Naive B cell (primary cell): Measurements from ENCODE around the gene GALNT9. TPM values are rescaled to one million over a fixed set of nuclear protein-coding genes. Genes with fewer than 3 reads are reported as not detected.
A peak's percentile ranks its signal among the peaks of the same experiment; 100 is the strongest.
"Not testable (repeated sequence)": the region's sequence is repeated elsewhere in the genome, so short reads cannot be mapped to it uniquely, and the experiment has no call there.

ENCODE experiments used
- ATAC-seq, 2 donors: fragments of 150-1000 bp; cut with Tn5 transposase; 2 replicates each; pipeline ENCODE4 v1.10.0; 2021; ENCODE audit warnings: low read depth in 2 of 2, mild to moderate bottlenecking in 2 of 2, moderate library complexity in 2 of 2
- DNase-seq: peaks from one replicate; pipeline ENCODE4 v3.0.0; 2022
- H3K27ac Mint-ChIP-seq, 6 donors: one replicate each; pipeline ENCODE4 v1.8.0; 2020 to 2022; ENCODE audit warnings: mild to moderate bottlenecking in 6 of 6, mixed read lengths in 6 of 6, moderate library complexity in 5 of 6, inconsistent platforms in 2 of 6
- H3K27me3 Mint-ChIP-seq, 3 donors: one replicate each; pipeline ENCODE4 v1.8.0; 2021 to 2022; ENCODE audit warnings: mixed read lengths in 3 of 3, mild to moderate bottlenecking in 1 of 3
- H3K36me3 Mint-ChIP-seq, 2 donors: one replicate each; pipeline ENCODE4 v1.8.0; 2020 to 2022; ENCODE audit warnings: mixed read lengths in 2 of 2, inconsistent platforms in 1 of 2, mild to moderate bottlenecking in 1 of 2
- H3K4me1 Mint-ChIP-seq, 3 donors: one replicate each; pipeline ENCODE4 v1.8.0; 2020 to 2022; ENCODE audit warnings: mixed read lengths in 3 of 3, inconsistent platforms in 1 of 3, mild to moderate bottlenecking in 1 of 3, moderate library complexity in 1 of 3
- H3K4me3 Mint-ChIP-seq, 8 donors: one replicate each; pipeline ENCODE4 v1.8.0; 2020 to 2022; ENCODE audit warnings: mild to moderate bottlenecking in 8 of 8, mixed read lengths in 8 of 8, moderate library complexity in 8 of 8, inconsistent platforms in 2 of 8
- H3K9me3 Mint-ChIP-seq, 7 donors: one replicate each; pipeline ENCODE4 v1.8.0; 2020 to 2022; ENCODE audit warnings: mixed read lengths in 7 of 7, mild to moderate bottlenecking in 5 of 7, inconsistent platforms in 2 of 7, moderate library complexity in 1 of 7
- polyA plus RNA-seq, 6 donors: library from polyadenylated mRNA; unstranded; fragments of 300-500 nt; fragmentation: Illumina TruSeq; gene quantifications; one replicate each; pipeline ENCODE4 v1.2.3, GENCODE V29; 2021; ENCODE audit warnings: low read depth in 6 of 6

The GALNT9 gene
- polyA plus RNA-seq, 6 donors from 2014 or later = 0.43 to 3.0 (median 0.74) TPM; not detected in 3

- Mint-ChIP-seq H3K27me3 (peaks cover 10 to 62% (median 42%) of the 10 kb centered on the region in 3 donors), H3K4me3 (no peak overlapping the region), H3K4me1 (no peaks in the 10 kb centered on the region), H3K27ac (peak overlapping the region in 1 of 6 donors; percentile 15), H3K9me3 (peaks cover 0 to 2% (median 0%) of the 10 kb centered on the region in 7 donors), H3K36me3 (no peaks in the 10 kb centered on the region)
- ATAC-seq (no peak), DNase-seq (no peak)
These were observed 53.8 kb downstream of the GALNT9 start for GRCh38 chr12:132275631-132276030.

DNA sequence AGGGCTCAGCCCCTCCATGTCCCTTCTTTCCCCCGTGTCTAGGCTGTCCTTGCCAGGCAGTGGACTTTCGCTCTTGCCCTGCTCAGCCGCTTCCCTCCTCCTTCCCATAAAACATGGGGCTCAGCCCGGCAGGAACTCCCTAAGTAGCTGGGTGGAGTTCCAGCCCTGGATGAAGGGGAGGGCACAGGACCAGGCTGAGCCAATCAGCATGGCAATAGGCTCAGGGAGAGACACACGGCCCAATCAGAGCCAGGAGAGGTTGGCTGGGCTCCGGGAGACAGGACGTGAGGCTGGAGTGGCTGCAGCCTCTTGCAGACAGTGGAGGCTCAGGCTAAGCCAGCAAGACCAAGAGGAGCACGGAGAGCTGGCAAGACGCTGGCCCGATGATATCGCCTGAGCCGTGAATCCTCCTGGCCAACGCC lies 54.3 kb downstream of the GALNT9 start:
- no peaks in the 10 kb centered on the region for H3K36me3 Mint-ChIP-seq
- peak overlapping the region in 1 of 8 donors; percentile 44 for H3K4me3 Mint-ChIP-seq
- H3K27me3 Mint-ChIP-seq = peaks cover 9 to 57% (median 41%) of the 10 kb centered on the region in 3 donors
- ATAC-seq (no peak), DNase-seq (no peak)
- no peak overlapping the region for H3K27ac Mint-ChIP-seq
- peaks cover 0 to 2% (median 0%) of the 10 kb centered on the region in 7 donors for H3K9me3 Mint-ChIP-seq
- no peaks in the 10 kb centered on the region for H3K4me1 Mint-ChIP-seq

- DNase-seq (no peak), ATAC-seq (no peak)
- Mint-ChIP-seq H3K4me1 (no peaks in the 10 kb centered on the region), H3K4me3 (no peak overlapping the region), H3K36me3 (no peaks in the 10 kb centered on the region), H3K9me3 (peaks cover 0 to 2% (median 0%) of the 10 kb centered on the region in 7 donors), H3K27ac (no peak overlapping the region), H3K27me3 (peaks cover 9 to 46% (median 32%) of the 10 kb centered on the region in 3 donors)
These were observed 55.4 kb downstream of the GALNT9 start for GRCh38 chr12:132273992-132274334.

DNA sequence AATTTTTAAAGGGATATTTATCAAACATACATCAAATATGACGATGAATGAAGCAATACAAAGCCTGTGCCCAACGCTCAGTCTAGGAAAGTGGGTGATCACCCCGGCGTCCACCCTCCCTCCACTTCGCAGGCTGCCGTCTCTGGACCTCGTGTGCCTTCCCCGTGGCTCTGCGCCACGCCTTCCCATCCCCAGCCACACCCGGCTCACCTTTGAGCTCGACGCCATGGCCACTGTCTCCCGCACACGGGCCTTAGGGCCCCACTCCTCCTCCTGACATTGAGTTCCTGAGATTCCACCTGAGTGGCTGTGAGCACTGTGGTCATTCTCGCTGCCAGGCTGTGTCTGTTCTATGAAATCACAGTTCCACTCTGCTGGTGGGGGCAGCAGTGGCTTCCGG lies 56.7 kb downstream of the GALNT9 start:
- Mint-ChIP-seq H3K27ac (peak overlapping the region in 1 of 6 donors; percentile 76), H3K36me3 (no peaks in the 10 kb centered on the region), H3K4me1 (no peaks in the 10 kb centered on the region), H3K9me3 (peaks cover 0 to 2% (median 0%) of the 10 kb centered on the region in 7 donors), H3K27me3 (peaks cover 9 to 41% (median 32%) of the 10 kb centered on the region in 3 donors), H3K4me3 (no peak overlapping the region)
- no peak for ATAC-seq
- DNase-seq = no peak

DNA sequence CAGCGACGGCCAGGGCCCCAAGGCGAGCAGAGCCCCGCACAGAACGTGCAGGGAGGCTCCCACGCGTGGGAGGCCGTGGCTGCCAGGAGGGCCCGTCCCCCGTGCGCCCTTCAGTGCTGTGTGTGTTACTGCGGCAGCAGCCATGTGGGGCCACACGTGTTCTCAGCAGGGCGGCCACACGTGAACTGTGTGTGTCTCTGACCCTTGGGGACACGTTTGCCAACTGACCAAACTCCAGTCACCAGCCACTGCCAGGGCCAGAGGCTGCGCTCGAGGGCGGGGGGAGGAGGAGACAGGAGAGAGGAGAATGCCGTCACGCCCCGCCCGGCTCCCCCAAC lies 57.7 kb downstream of the GALNT9 start:
- Mint-ChIP-seq H3K4me1 (no peaks in the 10 kb centered on the region), H3K9me3 (no peaks in the 10 kb centered on the region), H3K27ac (no peak overlapping the region), H3K27me3 (peaks cover 8 to 36% (median 26%) of the 10 kb centered on the region in 3 donors), H3K36me3 (no peaks in the 10 kb centered on the region), H3K4me3 (peak overlapping the region in 1 of 8 donors; percentile 47)
- no peak for ATAC-seq
- DNase-seq = no peak

- no peak for ATAC-seq
- Mint-ChIP-seq H3K9me3 (no peaks in the 10 kb centered on the region), H3K27ac (peak overlapping the region in 2 of 6 donors; percentile 64 to 81)
These were observed 58.2 kb downstream of the GALNT9 start for GRCh38 chr12:132270969-132271754.

DNA sequence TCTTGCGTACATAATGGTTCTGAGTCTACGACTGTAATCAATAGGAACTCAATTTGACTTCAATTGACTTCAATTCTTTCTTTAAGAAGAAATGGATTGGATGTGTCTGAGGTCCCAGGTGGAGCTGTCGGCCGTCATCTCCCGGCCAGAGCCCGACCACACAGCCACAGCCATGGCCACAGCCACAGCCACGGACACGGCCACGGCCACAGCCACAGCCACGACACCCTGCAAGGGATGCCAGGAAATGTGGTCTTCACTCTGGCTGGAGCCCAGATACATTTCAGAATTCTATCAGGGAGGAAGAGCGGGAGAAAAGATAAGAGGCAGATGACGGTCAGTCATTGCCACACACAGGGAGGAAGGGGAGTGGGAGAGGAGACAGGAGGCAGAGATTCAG lies 58.9 kb downstream of the GALNT9 start:
- peaks cover 4 to 35% (median 28%) of the 10 kb centered on the region in 3 donors for H3K27me3 Mint-ChIP-seq
- ATAC-seq = no peak
- no peak overlapping the region for H3K27ac Mint-ChIP-seq
- no peak overlapping the region for H3K4me3 Mint-ChIP-seq
- H3K36me3 Mint-ChIP-seq = no peaks in the 10 kb centered on the region
- DNase-seq = no peak
- H3K4me1 Mint-ChIP-seq = no peaks in the 10 kb centered on the region
- H3K9me3 Mint-ChIP-seq = no peaks in the 10 kb centered on the region

More at GRCh38 chr12:132270969-132271754, 58.2 kb downstream of the GALNT9 start:
- DNase-seq = no peak
- no peak overlapping the region for H3K4me3 Mint-ChIP-seq
- peaks cover 4 to 32% (median 22%) of the 10 kb centered on the region in 3 donors for H3K27me3 Mint-ChIP-seq
- no peaks in the 10 kb centered on the region for H3K36me3 Mint-ChIP-seq
- no peaks in the 10 kb centered on the region for H3K4me1 Mint-ChIP-seq

DNA sequence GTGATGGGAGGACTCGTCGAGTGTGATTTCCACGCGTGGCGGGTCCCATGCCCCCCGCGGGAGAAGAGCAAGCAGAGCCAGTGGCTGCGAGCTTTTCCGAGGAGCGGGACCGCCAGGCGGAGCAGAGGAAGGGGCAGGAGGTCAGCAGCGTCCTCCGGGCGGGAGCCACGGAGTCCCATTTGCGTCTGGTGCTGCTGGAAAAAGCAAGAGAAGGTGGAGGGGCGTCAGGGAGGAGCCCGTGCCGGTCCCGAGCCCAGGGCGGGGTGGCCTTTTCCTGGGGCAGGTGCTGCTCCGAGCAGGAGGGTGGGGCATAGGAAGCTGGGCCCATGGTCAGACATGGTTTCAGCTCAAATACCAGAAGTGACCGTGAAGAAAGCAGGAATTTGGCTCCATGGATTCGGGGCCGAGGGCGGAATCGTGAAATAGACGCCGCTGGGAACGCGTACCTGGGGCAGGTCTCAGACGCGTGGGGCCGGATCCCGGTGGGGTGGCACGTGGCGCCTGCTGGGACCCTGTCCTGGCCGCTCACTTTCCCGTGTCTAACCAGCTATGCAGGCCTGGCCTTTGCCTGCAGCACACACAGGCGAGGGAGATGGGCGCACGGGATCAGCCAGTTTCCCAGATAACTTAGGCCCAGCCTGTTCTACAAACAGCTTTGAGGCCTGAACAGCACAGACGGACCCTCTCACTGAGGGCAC lies 60.0 kb downstream of the GALNT9 start:
- Mint-ChIP-seq H3K27ac (no peak overlapping the region), H3K4me1 (no peaks in the 10 kb centered on the region), H3K27me3 (peaks cover under 1 to 29% (median 21%) of the 10 kb centered on the region in 3 donors), H3K4me3 (no peak overlapping the region), H3K36me3 (no peaks in the 10 kb centered on the region), H3K9me3 (no peaks in the 10 kb centered on the region)
- DNase-seq (no peak), ATAC-seq (no peak)

GRCh38 chr12:132268674-132269073 lies 60.7 kb downstream of the GALNT9 start:
- no peak overlapping the region for H3K4me3 Mint-ChIP-seq
- H3K27me3 Mint-ChIP-seq = peaks cover 0 to 22% (median 21%) of the 10 kb centered on the region in 3 donors
- no peaks in the 10 kb centered on the region for H3K36me3 Mint-ChIP-seq
- no peaks in the 10 kb centered on the region for H3K4me1 Mint-ChIP-seq
- no peak for DNase-seq
- H3K9me3 Mint-ChIP-seq = no peaks in the 10 kb centered on the region
- ATAC-seq = no peak
- H3K27ac Mint-ChIP-seq = peak overlapping the region in 1 of 6 donors; percentile 53

GRCh38 chr12:132267873-132268272 lies 61.5 kb downstream of the GALNT9 start:
- DNase-seq (no peak), ATAC-seq (no peak)
- Mint-ChIP-seq H3K27me3 (peaks cover 0 to 28% (median 18%) of the 10 kb centered on the region in 3 donors), H3K4me1 (peaks cover 0 to 3% (median 0%) of the 10 kb centered on the region in 3 donors), H3K36me3 (no peaks in the 10 kb centered on the region), H3K27ac (no peak overlapping the region), H3K9me3 (no peaks in the 10 kb centered on the region), H3K4me3 (no peak overlapping the region)

DNA sequence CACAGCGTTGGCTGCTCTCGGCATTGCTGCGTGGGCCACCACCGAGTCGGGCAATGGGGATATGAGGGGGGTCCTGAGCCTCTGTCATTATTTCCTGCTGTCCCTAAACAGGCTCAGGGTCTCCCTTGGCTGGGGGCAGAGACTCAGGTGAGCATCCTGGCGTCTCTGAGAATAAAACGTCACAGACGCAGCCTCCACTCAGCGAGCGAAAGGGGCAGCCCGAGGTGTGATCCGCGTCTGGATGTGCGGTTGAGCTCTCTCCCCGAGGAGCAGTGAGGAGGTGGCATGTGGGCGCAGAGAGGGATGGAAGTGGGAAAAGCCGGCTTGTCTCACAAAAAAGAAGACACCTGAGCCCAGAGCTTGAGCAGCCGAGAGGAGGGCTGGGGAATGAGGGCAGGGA lies 62.6 kb downstream of the GALNT9 start:
- no peak for DNase-seq
- no peaks in the 10 kb centered on the region for H3K9me3 Mint-ChIP-seq
- no peak overlapping the region for H3K4me3 Mint-ChIP-seq
- H3K36me3 Mint-ChIP-seq = no peaks in the 10 kb centered on the region
- ATAC-seq = no peak
- peaks cover 0 to 32% (median 16%) of the 10 kb centered on the region in 3 donors for H3K27me3 Mint-ChIP-seq
- H3K27ac Mint-ChIP-seq = peak overlapping the region in 1 of 6 donors; percentile 59
- H3K4me1 Mint-ChIP-seq = peaks cover 0 to 3% (median under 1%) of the 10 kb centered on the region in 3 donors

DNA sequence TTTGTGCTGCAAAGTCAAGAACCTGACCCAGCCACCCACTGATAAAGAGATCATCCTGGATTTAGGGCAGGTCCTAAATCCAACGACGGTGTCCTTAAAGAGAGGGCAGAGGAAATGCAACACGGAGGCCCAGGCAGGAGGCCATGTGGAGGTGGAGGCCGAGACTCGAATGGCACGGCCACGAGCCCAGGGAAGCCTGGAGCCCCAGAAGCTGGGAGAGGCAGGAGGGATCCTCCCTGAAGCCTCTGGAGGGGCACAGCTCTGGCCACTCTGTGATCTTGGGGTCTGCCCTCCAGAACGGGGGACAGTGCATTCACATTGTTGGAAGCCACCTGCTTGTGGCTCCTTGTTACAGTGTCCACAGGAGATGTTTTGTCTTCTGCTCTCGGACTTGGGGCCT lies 63.0 kb downstream of the GALNT9 start:
- Mint-ChIP-seq H3K27me3 (peaks cover 0 to 34% (median 19%) of the 10 kb centered on the region in 3 donors), H3K4me1 (peaks cover 0 to 3% (median 1%) of the 10 kb centered on the region in 3 donors), H3K4me3 (no peak overlapping the region), H3K36me3 (no peaks in the 10 kb centered on the region), H3K9me3 (no peaks in the 10 kb centered on the region), H3K27ac (no peak overlapping the region)
- no peak for DNase-seq
- ATAC-seq = no peak

GRCh38 chr12:132265822-132266221 lies 63.6 kb downstream of the GALNT9 start:
- H3K27me3 Mint-ChIP-seq = peaks cover 0 to 31% (median 19%) of the 10 kb centered on the region in 3 donors
- H3K36me3 Mint-ChIP-seq, DNase-seq, H3K4me1 Mint-ChIP-seq, ATAC-seq, H3K4me3 Mint-ChIP-seq, H3K27ac Mint-ChIP-seq, H3K9me3 Mint-ChIP-seq: not testable (repeated sequence)
